Activated T-cell treated with anti-CD3 and anti-CD28 coated beads, Interleukin-2, amount 50 U/mL, for 72 hours (primary cell): ENCODE measurements around the gene VPS26B. TPM values are rescaled to one million over a fixed set of nuclear protein-coding genes. Genes with fewer than 3 reads are reported as not detected.
"Not testable (repeated sequence)": the region's sequence is repeated elsewhere in the genome, so short reads cannot be mapped to it uniquely, and the experiment has no call there.

Experiments
- ATAC-seq, 2 donors: fragments of 150-1000 bp; cut with Tn5 transposase; replicated peaks in 1 of 2; 2 replicates each; pipeline ENCODE4 v1.10.0; 2021; ENCODE audit warnings: moderate library complexity in 2 of 2, mild to moderate bottlenecking in 1 of 2
- DNase-seq, 2 donors: peaks; one replicate each; pipeline ENCODE4 v3.0.0; 2021 to 2022; ENCODE audit warnings: mixed read lengths in 1 of 2
- H3K27ac Mint-ChIP-seq: one replicate; pipeline ENCODE4 v1.8.0; 2022; ENCODE audit warnings: mild to moderate bottlenecking, moderate library complexity, mixed read lengths
- H3K27me3 Mint-ChIP-seq: one replicate; pipeline ENCODE4 v1.8.0; 2022; ENCODE audit warnings: low read depth, mixed read lengths
- H3K36me3 Mint-ChIP-seq, 2 donors: one replicate each; pipeline ENCODE4 v1.8.0; 2022; ENCODE audit warnings: mixed read lengths in 2 of 2, mild to moderate bottlenecking in 1 of 2; ENCODE audit not compliant: insufficient read depth in 2 of 2
- H3K4me1 Mint-ChIP-seq: one replicate; pipeline ENCODE4 v1.8.0; 2022; ENCODE audit warnings: low read depth, mixed read lengths
- H3K4me3 Mint-ChIP-seq, 2 donors: one replicate each; pipeline ENCODE4 v1.8.0; 2022; ENCODE audit warnings: mild to moderate bottlenecking in 2 of 2, mixed read lengths in 2 of 2, moderate library complexity in 2 of 2
- H3K9me3 Mint-ChIP-seq, 2 donors: one replicate each; pipeline ENCODE4 v1.8.0; 2022; ENCODE audit warnings: mixed read lengths in 2 of 2
- total RNA-seq, 2 donors: library from RNA; stranded (reverse); gene quantifications; one replicate each; pipeline ENCODE4 v1.2.3, GENCODE V29; 2022

Gene VPS26B
- total RNA-seq, 2 donors from 2014 or later, result 42.6 to 48.7 TPM

GRCh38 chr11:134253188-134253993 is 28.9 kb downstream of the VPS26B start, which contains the start of the genes ACAD8 and THYN1:
Gene ACAD8 (plus strand): TSS chr11:134253568. CDS start chr11:134253601, 33 bp downstream.
Gene THYN1 (minus strand): TSS chr11:134253352. CDS start chr11:134252882, 470 bp downstream.
- H3K4me3 Mint-ChIP-seq, result peak within 1 kb of the TSS; percentile 96 to 97
- peaks cover 54% of the 10 kb centered on the region for H3K4me1 Mint-ChIP-seq
- peak within 1 kb of the TSS; percentile 76 for H3K27ac Mint-ChIP-seq
- no peaks in the 10 kb centered on the region for H3K9me3 Mint-ChIP-seq
- peaks cover 6 to 11% of the 10 kb centered on the region in 2 donors for H3K36me3 Mint-ChIP-seq
- peak; percentile 95 to 98 for DNase-seq
- no peaks in the 10 kb centered on the region for H3K27me3 Mint-ChIP-seq
- peak; percentile 95 to 98 for ATAC-seq

DNA sequence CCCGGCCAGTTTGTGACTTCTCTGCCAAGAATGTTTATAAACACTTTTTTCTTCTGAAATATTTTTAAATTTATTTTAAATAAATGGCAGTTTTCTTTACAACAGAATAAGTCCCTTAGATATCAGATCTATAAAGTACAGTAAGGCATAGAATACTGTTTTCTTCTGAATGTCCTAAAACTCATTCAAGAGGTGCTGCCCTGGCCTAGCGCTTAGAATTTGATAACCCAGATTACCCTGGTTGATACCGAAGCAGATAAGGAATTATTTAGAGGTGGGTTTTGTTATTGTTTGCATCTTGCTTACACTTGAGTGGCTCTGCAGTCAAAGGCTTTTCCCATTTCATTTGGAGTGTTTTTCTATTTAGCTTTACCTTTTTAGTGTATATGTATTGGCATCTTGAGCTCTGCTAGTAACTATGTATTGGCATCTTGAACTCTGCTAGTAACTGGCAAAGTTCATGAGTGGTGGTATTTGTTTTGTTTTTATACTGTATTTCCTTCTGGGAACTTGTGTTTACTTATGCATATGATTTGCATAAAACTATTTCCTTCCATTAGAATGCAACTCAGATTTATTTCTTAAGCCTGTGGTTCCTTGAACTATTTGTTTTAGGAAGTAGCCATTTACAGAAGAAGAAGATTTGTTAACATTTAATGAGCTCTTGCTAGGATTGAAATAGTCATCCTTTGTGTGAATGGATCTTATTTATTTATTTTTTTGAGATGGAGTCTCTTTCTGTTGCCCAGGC is 30.1 kb downstream of the VPS26B start:
- Mint-ChIP-seq H3K9me3 (no peaks in the 10 kb centered on the region), H3K27ac (peak overlapping the region; percentile 43), H3K27me3 (no peaks in the 10 kb centered on the region), H3K4me1 (peaks cover 42% of the 10 kb centered on the region), H3K36me3 (peaks cover 3 to 6% of the 10 kb centered on the region in 2 donors), H3K4me3 (peak overlapping the region; percentile 96 to 97)
- DNase-seq (no peak), ATAC-seq (no peak)

DNA sequence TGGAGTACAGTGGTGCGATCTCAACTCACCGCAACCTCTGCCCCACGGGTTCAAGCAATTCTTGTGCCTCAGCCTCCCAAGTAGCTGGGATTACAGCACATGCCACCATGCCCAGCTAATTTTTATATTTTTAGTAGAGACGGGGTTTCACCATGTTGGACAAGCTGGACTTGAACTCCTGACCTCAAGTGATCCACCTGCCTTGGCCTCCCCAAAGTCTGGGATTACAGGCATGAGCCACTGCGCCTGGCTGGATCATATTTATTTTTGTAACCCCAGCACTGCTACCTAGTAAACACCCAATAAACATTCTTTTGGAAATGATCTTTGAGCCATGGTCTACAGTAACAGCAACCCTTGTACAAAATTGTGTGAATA is 30.7 kb downstream of the VPS26B start:
- not testable (repeated sequence) for ATAC-seq, DNase-seq, H3K36me3 Mint-ChIP-seq, H3K9me3 Mint-ChIP-seq, H3K27me3 Mint-ChIP-seq
- peak overlapping the region; percentile 43 for H3K27ac Mint-ChIP-seq
- peaks cover 38% of the 10 kb centered on the region for H3K4me1 Mint-ChIP-seq
- H3K4me3 Mint-ChIP-seq, result peak overlapping the region in 1 of 2 donors; percentile 69

DNA sequence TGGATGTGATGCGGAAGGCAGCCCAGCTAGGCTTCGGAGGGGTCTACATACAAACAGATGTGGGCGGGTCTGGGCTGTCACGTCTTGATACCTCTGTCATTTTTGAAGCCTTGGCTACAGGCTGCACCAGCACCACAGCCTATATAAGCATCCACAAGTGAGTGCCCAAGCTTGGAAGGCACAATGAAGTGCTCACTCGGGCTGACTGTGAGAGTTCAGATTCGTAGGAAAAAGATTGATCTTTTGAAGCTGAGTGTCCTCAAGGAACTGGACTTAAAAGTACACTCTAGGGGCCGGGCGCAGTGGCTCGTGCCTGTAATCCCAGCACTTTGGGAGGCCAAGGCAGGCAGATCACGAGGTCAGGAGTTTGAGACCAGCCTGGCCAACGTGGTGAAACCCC is 32.6 kb downstream of the VPS26B start:
- Mint-ChIP-seq H3K9me3 (no peaks in the 10 kb centered on the region), H3K27ac (no peak overlapping the region), H3K4me3 (no peak overlapping the region), H3K27me3 (no peaks in the 10 kb centered on the region), H3K36me3 (peaks cover 2 to 6% of the 10 kb centered on the region in 2 donors), H3K4me1 (peaks cover 27% of the 10 kb centered on the region)
- ATAC-seq, result no peak
- DNase-seq, result no peak

DNA sequence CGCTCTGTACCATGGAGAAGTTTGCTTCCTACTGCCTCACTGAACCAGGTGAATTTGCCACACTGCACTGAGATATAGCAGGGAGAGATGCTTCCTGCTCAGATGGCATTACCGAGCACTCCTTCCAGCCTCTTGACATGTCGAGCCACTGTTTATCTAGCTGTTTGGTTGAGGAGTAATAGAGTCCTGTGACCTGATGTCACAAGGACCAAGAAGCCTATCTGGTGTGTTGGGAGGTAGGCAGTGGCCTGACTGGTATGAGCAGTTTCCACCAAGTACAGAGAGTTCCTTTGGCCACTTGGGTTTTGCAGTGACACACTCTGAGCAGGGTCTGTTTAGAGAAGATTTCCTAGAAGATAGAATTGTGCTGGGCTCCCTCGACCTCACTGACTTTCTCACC is 34.1 kb downstream of the VPS26B start:
- H3K36me3 Mint-ChIP-seq, result peaks cover 2 to 3% of the 10 kb centered on the region in 2 donors
- H3K9me3 Mint-ChIP-seq, result no peaks in the 10 kb centered on the region
- H3K27me3 Mint-ChIP-seq, result no peaks in the 10 kb centered on the region
- no peak overlapping the region for H3K4me3 Mint-ChIP-seq
- ATAC-seq, result no peak
- no peak for DNase-seq
- peaks cover 23% of the 10 kb centered on the region for H3K4me1 Mint-ChIP-seq
- H3K27ac Mint-ChIP-seq, result no peak overlapping the region

DNA sequence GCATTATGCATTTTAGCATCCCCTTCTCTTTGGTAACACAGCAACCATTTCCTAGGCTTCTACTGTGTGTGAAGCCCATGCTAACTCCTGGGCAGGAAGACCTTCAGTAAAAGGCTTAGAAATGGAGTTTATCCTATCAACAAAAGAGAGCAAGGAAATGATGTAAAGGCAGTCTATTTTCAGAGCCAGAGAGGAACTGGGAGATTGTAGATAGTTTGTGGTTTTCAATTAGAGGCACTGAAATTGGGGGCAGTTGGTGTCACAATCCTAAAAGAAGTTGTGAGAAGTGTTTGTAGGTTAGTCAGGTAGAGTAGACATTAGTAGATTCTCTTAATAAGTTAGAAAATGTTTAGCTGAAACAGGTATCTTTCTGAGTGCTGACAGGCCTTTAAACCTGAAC is 36.0 kb downstream of the VPS26B start:
- peaks cover 0 to 3% of the 10 kb centered on the region in 2 donors for H3K36me3 Mint-ChIP-seq

GRCh38 chr11:134260983-134261382 is 36.5 kb downstream of the VPS26B start:
- H3K4me1 Mint-ChIP-seq, result peaks cover 2% of the 10 kb centered on the region
- no peaks in the 10 kb centered on the region for H3K9me3 Mint-ChIP-seq
- no peak overlapping the region for H3K4me3 Mint-ChIP-seq
- peaks cover 0 to 3% of the 10 kb centered on the region in 2 donors for H3K36me3 Mint-ChIP-seq
- H3K27me3 Mint-ChIP-seq, result no peaks in the 10 kb centered on the region
- ATAC-seq, result no peak
- H3K27ac Mint-ChIP-seq, result no peak overlapping the region
- no peak for DNase-seq

More for the DNA sequence above, 36.0 kb downstream of the VPS26B start:
- DNase-seq (no peak), ATAC-seq (no peak)
- H3K4me3 Mint-ChIP-seq, result no peak overlapping the region
- H3K9me3 Mint-ChIP-seq, result no peaks in the 10 kb centered on the region
- no peak overlapping the region for H3K27ac Mint-ChIP-seq
- peaks cover 6% of the 10 kb centered on the region for H3K4me1 Mint-ChIP-seq
- H3K27me3 Mint-ChIP-seq, result no peaks in the 10 kb centered on the region

DNA sequence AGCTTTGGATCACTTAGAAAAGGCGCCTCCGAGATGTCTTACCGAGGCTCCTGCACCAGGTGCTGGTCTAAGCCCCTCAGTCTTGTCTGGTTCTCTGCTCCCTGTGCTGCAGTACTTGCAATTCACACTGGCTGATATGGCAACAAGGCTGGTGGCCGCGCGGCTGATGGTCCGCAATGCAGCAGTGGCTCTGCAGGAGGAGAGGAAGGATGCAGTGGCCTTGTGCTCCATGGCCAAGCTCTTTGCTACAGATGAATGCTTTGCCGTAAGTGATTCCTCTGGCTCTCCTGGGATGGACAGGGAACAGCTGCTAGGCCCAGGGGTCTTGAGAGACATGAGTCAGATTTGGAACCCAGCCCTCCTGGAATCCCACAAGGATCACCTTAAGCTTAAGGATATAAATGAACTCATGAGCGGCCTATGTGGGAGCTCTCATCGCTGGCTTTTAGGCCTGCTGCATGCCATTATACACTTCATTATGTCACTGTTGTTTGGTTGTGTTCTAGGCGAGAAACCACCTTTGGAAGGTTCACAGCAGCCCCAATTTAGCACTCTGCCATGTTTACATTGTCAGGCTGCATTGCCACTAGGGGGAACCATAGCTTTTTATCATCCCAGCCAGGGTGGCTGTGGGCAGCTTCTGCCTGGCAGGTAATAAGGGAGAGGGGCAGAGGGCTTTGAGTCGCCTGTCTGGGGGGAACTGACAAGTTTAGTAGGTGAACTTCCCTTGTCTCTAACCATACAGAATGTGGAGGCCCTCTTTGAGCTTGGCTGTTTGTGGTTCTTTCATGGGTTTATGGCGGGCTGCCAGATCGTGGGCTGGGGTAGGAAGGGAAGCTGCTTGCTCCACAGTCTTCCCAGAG is 37.4 kb downstream of the VPS26B start:
- ATAC-seq, result peak; percentile 55 to 62
- peak; percentile 38 to 40 for DNase-seq
- Mint-ChIP-seq H3K4me3 (no peak overlapping the region), H3K36me3 (peaks cover 0 to 3% of the 10 kb centered on the region in 2 donors), H3K9me3 (no peaks in the 10 kb centered on the region), H3K27me3 (no peaks in the 10 kb centered on the region), H3K4me1 (no peaks in the 10 kb centered on the region), H3K27ac (no peak overlapping the region)

DNA sequence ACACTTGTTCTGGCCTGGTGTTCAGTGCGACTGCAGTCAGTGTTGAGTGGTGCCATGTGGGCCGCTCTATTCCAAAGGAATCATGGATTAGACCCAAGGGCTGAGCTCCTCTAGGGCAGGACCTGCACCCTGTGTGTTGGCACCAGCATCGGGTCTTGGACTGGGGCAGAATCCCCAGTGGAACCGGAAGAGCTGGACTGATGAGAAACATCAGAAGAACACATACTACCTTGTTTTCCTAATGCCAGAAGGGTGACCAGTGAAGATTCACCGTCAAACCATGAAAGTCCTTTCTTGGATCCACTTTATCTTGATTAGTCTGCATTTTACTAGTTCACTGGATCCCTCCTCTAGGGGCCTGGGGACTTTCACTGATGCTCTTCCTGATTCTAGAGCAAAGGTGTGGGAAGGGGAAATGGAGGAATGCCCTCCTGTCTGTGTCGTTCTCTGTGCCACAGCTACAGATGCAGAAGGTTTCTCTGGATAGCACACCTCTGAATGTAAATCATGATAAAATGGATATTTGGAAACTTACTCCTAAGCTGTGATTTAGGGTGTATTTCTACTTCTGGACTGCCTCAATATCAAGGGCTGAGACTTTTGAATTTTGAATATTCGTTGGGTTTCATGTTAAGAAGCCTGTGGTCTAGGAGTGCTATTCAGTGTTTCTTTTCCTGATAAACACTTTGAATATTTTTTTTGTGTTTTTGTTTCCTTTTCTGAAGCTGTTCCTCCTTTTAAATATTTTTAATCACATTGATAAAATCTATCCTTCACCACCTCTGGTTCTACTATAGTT is 40.7 kb downstream of the VPS26B start:
- H3K27ac Mint-ChIP-seq, result no peak overlapping the region
- no peaks in the 10 kb centered on the region for H3K9me3 Mint-ChIP-seq
- H3K4me3 Mint-ChIP-seq, result no peak overlapping the region
- no peak for ATAC-seq
- peaks cover 4% of the 10 kb centered on the region for H3K4me1 Mint-ChIP-seq
- H3K27me3 Mint-ChIP-seq, result no peaks in the 10 kb centered on the region
- no peaks in the 10 kb centered on the region for H3K36me3 Mint-ChIP-seq
- no peak for DNase-seq

GRCh38 chr11:134266440-134266839 is 42.0 kb downstream of the VPS26B start:
- H3K36me3 Mint-ChIP-seq, result no peaks in the 10 kb centered on the region
- H3K9me3 Mint-ChIP-seq, result no peaks in the 10 kb centered on the region
- no peak overlapping the region for H3K27ac Mint-ChIP-seq
- no peaks in the 10 kb centered on the region for H3K27me3 Mint-ChIP-seq
- DNase-seq (no peak), ATAC-seq (no peak)
- peaks cover 14% of the 10 kb centered on the region for H3K4me1 Mint-ChIP-seq
- no peak overlapping the region for H3K4me3 Mint-ChIP-seq

DNA sequence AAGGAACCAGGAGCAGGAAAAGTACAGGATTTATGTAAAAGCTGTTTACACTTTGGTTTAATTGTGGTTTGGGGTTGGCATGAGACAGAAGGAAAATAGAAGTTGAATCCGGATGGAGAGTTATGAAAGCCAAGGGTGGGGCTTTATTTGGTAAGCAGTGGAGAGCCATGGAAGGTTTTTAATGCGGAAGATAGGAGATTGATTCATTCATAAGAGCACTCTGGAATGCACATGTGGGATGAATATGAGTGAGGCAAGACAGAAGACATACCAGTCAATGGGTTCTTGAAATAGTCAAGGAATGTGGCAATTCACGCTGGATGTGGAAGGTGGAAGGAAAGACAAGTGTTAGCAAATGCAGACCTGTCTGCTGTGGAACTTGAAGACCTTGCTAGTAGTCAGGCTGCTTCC is 42.4 kb downstream of the VPS26B start:
- no peak for ATAC-seq
- Mint-ChIP-seq H3K4me3 (no peak overlapping the region), H3K27ac (no peak overlapping the region), H3K9me3 (no peaks in the 10 kb centered on the region), H3K27me3 (no peaks in the 10 kb centered on the region), H3K36me3 (no peaks in the 10 kb centered on the region), H3K4me1 (peaks cover 14% of the 10 kb centered on the region)
- no peak for DNase-seq

- Mint-ChIP-seq H3K27me3 (no peaks in the 10 kb centered on the region), H3K36me3 (no peaks in the 10 kb centered on the region), H3K4me3 (no peak overlapping the region), H3K9me3 (no peaks in the 10 kb centered on the region), H3K4me1 (peaks cover 18% of the 10 kb centered on the region), H3K27ac (no peak overlapping the region)
- DNase-seq (no peak), ATAC-seq (no peak)
These were observed 43.0 kb downstream of the VPS26B start for GRCh38 chr11:134267461-134267860.
